Muscle layer of colon (tissue), 2 donors: ENCODE results near the gene CCDC86.

Experiments
- H3K27ac ChIP-seq: one replicate; pipeline ENCODE4 v1.7.0; 2013; ENCODE audit warnings: low read depth, mild to moderate bottlenecking, low read length, moderate library complexity
- H3K27me3 ChIP-seq, 2 donors: one replicate each; pipeline ENCODE4 v1.7.0; 2013; ENCODE audit warnings: low read length in 2 of 2, mild to moderate bottlenecking in 2 of 2; ENCODE audit not compliant: insufficient read depth in 2 of 2, control insufficient read depth in 1 of 2
- H3K36me3 ChIP-seq: one replicate; pipeline ENCODE4 v1.7.0; 2013; ENCODE audit warnings: mild to moderate bottlenecking, low read length; ENCODE audit not compliant: insufficient read depth
- H3K4me1 ChIP-seq: one replicate; pipeline ENCODE4 v1.7.0; 2013; ENCODE audit warnings: mild to moderate bottlenecking, low read length; ENCODE audit not compliant: insufficient read depth
- H3K4me3 ChIP-seq, 2 donors: one replicate each; pipeline ENCODE4 v1.7.0; 2013; ENCODE audit warnings: low read length in 2 of 2, low read depth in 1 of 2, mild to moderate bottlenecking in 1 of 2, moderate library complexity in 1 of 2
- H3K9ac ChIP-seq: one replicate; pipeline ENCODE4 v1.7.0; 2013; ENCODE audit warnings: low read length
- H3K9me3 ChIP-seq: one replicate; pipeline ENCODE4 v1.7.0; 2013; ENCODE audit warnings: mild to moderate bottlenecking, low read length
- donor health status: abdominal sarcoma.
- donor health status: Adenocarcinoma of cecum.

The CCDC86 gene

GRCh38 chr11:60857378-60858232 lies 15.7 kb downstream of the CCDC86 start:
- Histone ChIP-seq H3K4me1 (no peaks in the 10 kb centered on the region), H3K36me3 (no peaks in the 10 kb centered on the region), H3K4me3 (no peak overlapping the region), H3K27ac (no peak overlapping the region), H3K9ac (no peak overlapping the region), H3K9me3 (no peaks in the 10 kb centered on the region), H3K27me3 (no peaks in the 10 kb centered on the region)

GRCh38 chr11:60858236-60858635 lies 16.3 kb downstream of the CCDC86 start:
- Histone ChIP-seq H3K9ac (no peak overlapping the region), H3K4me1 (no peaks in the 10 kb centered on the region), H3K4me3 (no peak overlapping the region), H3K27ac (no peak overlapping the region), H3K27me3 (no peaks in the 10 kb centered on the region), H3K36me3 (no peaks in the 10 kb centered on the region), H3K9me3 (no peaks in the 10 kb centered on the region)

GRCh38 chr11:60858731-60859464 lies 17.0 kb downstream of the CCDC86 start:
- H3K36me3 ChIP-seq: no peaks in the 10 kb centered on the region
- no peak overlapping the region for H3K27ac ChIP-seq
- H3K9ac ChIP-seq: no peak overlapping the region
- no peak overlapping the region for H3K4me3 ChIP-seq
- H3K4me1 ChIP-seq: no peaks in the 10 kb centered on the region
- no peaks in the 10 kb centered on the region for H3K27me3 ChIP-seq
- no peaks in the 10 kb centered on the region for H3K9me3 ChIP-seq

DNA sequence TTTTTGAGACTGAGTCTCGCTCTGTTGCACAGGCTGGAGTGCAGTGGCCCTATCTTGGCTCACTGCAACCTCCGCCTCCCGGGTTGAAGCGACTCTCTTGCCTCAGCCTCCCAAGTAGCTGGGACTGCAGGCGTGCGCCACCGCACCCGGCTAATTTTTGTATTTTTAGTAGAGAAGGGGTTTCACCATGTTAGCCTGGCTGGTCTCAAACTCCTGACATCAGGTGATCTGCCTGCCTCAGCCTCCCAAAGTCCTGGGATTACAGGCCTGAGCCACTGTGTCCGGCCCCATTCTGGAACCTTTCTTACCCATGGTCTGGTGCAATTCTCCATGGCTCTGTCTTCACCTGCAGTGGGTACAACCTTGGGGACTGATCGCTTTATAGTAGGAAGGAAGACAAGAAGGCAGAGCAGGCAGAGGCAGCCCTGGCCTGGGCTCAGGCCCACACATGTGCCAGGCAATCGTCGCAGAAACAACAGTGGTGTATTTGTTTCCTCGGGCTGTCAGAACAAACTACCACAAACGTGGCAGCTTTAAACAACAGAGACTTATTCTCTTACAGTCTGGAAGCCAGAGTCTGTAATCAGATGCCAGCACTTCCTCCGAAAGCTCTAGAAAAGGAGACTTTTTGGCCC lies 17.8 kb downstream of the CCDC86 start:
- Histone ChIP-seq H3K4me1 (no peaks in the 10 kb centered on the region), H3K9ac (no peak overlapping the region), H3K36me3 (no peaks in the 10 kb centered on the region), H3K4me3 (no peak overlapping the region), H3K27ac (no peak overlapping the region), H3K27me3 (no peaks in the 10 kb centered on the region), H3K9me3 (no peaks in the 10 kb centered on the region)

DNA sequence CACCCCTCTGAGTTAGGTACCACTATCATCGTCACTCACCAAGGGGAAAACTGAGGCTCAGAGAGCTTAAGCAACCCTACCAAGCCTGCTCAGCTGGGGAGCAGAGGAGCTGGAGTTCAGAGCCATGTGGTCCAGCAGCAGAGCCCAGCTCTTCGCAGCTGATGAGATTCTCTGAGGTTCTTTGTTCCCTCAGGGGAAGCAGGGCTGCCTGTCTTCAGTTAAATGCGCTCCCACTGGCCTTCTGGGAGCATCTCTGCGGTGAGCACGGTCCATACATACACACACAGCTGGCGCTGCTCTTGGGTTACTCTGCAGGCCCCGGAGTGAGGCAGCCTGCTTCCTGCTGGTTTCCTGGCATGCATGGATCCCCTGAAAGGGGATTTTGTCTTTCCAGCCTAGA lies 19.0 kb downstream of the CCDC86 start:
- Histone ChIP-seq H3K27ac (no peak overlapping the region), H3K4me1 (no peaks in the 10 kb centered on the region), H3K4me3 (no peak overlapping the region), H3K9ac (no peak overlapping the region), H3K36me3 (no peaks in the 10 kb centered on the region), H3K27me3 (no peaks in the 10 kb centered on the region), H3K9me3 (no peaks in the 10 kb centered on the region)

GRCh38 chr11:60862171-60862570 lies 20.3 kb downstream of the CCDC86 start:
- Histone ChIP-seq H3K9ac (no peak overlapping the region), H3K4me1 (no peaks in the 10 kb centered on the region), H3K9me3 (no peaks in the 10 kb centered on the region), H3K27ac (no peak overlapping the region), H3K36me3 (no peaks in the 10 kb centered on the region), H3K4me3 (no peak overlapping the region), H3K27me3 (no peaks in the 10 kb centered on the region)

GRCh38 chr11:60863550-60864521 lies 21.9 kb downstream of the CCDC86 start:
- no peaks in the 10 kb centered on the region for H3K36me3 ChIP-seq
- no peaks in the 10 kb centered on the region for H3K27me3 ChIP-seq
- no peaks in the 10 kb centered on the region for H3K4me1 ChIP-seq
- H3K9ac ChIP-seq: no peak overlapping the region
- no peak overlapping the region for H3K27ac ChIP-seq
- no peak overlapping the region for H3K4me3 ChIP-seq
- no peaks in the 10 kb centered on the region for H3K9me3 ChIP-seq

- Histone ChIP-seq H3K9ac (no peak overlapping the region), H3K27me3 (no peaks in the 10 kb centered on the region), H3K36me3 (no peaks in the 10 kb centered on the region), H3K4me1 (no peaks in the 10 kb centered on the region), H3K27ac (no peak overlapping the region), H3K4me3 (no peak overlapping the region), H3K9me3 (no peaks in the 10 kb centered on the region)
Observed at GRCh38 chr11:60864856-60865513, 23.1 kb downstream of the CCDC86 start.

DNA sequence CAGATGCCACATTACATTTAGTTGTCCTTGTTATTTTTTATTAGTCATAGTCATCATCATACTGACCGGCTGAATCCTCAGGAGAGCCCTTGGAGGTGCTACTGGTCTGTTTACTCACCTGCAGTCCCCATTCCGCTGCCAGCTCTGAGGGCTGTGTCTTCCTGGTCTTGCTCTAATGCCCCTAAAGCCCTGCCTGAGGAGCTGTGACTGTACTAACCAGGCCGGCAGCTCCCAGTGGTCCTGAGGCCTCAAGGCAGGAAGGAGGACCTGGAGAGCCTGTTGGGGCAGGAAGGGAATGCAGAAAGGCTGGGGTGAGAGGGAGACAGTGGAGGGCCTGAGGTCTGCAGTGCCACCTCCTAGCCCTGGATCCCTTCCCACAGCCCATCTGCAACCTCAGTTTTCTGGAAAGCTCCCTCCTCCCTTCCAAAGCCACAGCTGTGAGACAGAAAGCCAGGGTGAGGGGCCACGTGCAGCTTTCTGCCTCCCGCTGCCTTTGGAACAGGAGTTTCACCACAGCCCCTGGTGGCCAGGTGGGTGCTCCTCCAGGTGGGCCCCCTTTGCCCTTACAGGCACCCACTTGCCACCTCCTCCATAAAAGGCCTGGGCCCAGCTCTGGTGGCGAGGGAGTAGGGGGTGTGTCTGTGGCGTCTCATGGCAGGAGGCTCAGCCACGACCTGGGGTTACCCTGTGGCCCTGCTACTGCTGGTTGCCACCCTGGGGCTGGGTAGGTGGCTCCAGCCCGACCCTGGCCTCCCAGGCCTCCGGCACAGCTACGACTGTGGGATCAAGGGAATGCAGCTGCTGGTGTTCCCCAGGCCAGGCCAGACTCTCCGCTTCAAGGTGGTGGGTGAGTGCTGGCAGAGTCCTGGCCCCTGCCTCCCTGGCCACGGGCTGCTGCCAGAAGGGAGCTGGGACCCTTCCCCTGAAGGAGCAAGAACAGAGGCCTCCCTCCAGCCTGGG lies 25.3 kb downstream of the CCDC86 start, which contains the start of gene ZP1:
ZP1 (plus strand) TSS at position 632 of the 960 bp plus-strand sequence; CDS start at position 652, 20 bp downstream.
- Histone ChIP-seq H3K9me3 (no peaks in the 10 kb centered on the region), H3K9ac (no peak within 1 kb of the TSS), H3K27ac (no peak within 1 kb of the TSS), H3K36me3 (no peaks in the 10 kb centered on the region), H3K27me3 (no peaks in the 10 kb centered on the region), H3K4me3 (no peak within 1 kb of the TSS), H3K4me1 (no peaks in the 10 kb centered on the region)
